Measurements from ENCODE around the gene HIRA.
"Not testable (repeated sequence)": the region's sequence is repeated elsewhere in the genome, so short reads cannot be mapped to it uniquely, and the experiment has no call there.

HIRA gene

GRCh38 chr22:19337137-19337536, 94.4 kb downstream of the HIRA start:
- Histone ChIP-seq H3K4me1 (peaks cover 2% of the 10 kb centered on the region; the same call in 1 of the 2 replicates), H3K9me3 (no peaks in the 10 kb centered on the region), H3K36me3 (replicated peaks) (peaks cover 45% of the 10 kb centered on the region), H3K27me3 (ENCODE audit: low read depth) (no peaks in the 10 kb centered on the region), H3K4me3 (no peak overlapping the region)
- in situ Hi-C loops (cut with MboI; ENCODE audit: low sequenced_read_pairs) = no loop called here
- no peak for DNase-seq (ENCODE audit: low spot score in 2 of 2)

GRCh38 chr22:19336133-19337075, 95.1 kb downstream of the HIRA start:
- H3K4me1 ChIP-seq = no peaks in the 10 kb centered on the region
- peaks cover 45% of the 10 kb centered on the region for H3K36me3 ChIP-seq (replicated peaks)
- no peak overlapping the region for H3K4me3 ChIP-seq
- in situ Hi-C loops (cut with MboI; ENCODE audit: low sequenced_read_pairs) = no loop called here
- no peaks in the 10 kb centered on the region for H3K27me3 ChIP-seq (ENCODE audit: low read depth)
- no peaks in the 10 kb centered on the region for H3K9me3 ChIP-seq
- DNase-seq (ENCODE audit: low spot score in 2 of 2) = no peak

DNA sequence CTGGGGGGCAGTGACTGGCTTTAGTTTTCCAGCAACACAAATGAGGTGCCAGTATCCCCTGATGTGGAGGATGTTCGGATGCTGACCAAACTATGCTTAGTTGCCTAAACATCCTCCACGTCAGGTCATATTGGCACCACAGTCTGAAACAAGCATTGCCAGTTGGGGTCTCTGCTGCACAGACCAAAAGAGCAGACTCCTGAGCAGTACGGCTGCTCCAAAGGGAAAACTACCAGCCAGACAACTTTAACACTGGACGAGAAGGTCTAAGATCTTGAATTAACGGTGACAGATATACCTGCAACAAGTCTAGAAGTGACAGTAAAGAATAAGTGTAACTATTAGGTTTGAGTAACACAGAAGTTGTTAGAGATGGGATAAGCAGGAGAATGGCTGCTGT, 99.6 kb downstream of the HIRA start:
- no peaks in the 10 kb centered on the region; the same call in 1 of the 2 replicates for H3K9me3 ChIP-seq
- H3K27me3 ChIP-seq (ENCODE audit: low read depth) = no peaks in the 10 kb centered on the region
- H3K36me3 ChIP-seq (replicated peaks) = peaks cover 45% of the 10 kb centered on the region

DNA sequence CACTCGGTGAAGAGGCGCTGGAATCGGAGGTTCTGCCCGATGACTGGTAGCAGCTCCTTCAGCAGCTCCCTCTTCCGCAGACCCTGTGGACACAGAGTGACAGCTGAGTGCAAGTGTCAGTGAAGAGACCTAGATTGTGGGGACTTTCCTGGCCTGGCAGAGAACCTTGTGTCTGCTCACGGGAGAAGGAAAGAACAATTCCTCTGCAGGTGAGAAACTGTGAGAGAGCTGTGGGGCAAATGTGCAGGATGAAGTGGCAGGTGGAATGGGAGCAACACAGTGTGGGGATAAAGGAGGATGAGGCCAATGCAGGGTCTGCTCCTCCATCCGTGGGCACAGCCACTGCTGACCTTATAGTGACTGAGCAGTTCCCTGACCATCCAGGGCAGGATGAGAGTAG, 100.1 kb downstream of the HIRA start:
- in situ Hi-C loops (cut with MboI; ENCODE audit: low sequenced_read_pairs) = no loop called here
- Histone ChIP-seq H3K9me3 (no peaks in the 10 kb centered on the region; the same call in 1 of the 2 replicates), H3K27me3 (ENCODE audit: low read depth) (no peaks in the 10 kb centered on the region), H3K4me1 (no peaks in the 10 kb centered on the region), H3K36me3 (replicated peaks) (peaks cover 40% of the 10 kb centered on the region), H3K4me3 (no peak overlapping the region)
- DNase-seq (ENCODE audit: low spot score in 2 of 2) = no peak

More for the DNA sequence above, 99.6 kb downstream of the HIRA start:
- in situ Hi-C loops (cut with MboI; ENCODE audit: low sequenced_read_pairs) = no loop called here
- no peaks in the 10 kb centered on the region for H3K4me1 ChIP-seq
- no peak overlapping the region for H3K4me3 ChIP-seq
- no peak for DNase-seq (ENCODE audit: low spot score in 2 of 2)

DNA sequence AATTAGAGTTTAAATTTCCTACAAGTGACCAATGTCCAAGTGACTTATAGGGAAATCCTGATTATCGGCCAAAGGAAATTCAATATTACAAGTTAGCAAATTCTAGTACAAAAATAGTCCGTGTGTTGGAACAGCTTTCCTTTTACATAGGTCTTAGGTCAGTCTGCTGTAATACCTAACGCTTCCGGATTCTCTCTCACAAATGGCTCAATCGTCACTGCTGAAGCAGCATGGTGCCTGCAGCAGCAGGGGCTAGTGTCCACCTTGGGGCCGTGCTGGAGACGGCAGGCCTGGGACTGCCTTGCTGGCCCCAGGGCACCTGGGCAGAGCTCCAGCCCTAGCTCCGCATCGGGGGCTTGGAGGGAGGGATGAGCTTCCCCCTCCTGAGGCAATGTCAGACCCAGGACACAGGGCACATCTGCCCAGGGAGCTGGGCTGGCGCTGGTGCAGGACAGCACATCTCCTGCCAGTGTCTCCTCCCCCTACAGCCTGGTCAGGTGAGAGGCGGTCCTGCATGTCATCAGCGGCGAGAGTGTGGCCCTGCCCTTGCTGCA, 100.6 kb downstream of the HIRA start:
- no peak for DNase-seq (ENCODE audit: low spot score in 2 of 2)
- no peaks in the 10 kb centered on the region for H3K27me3 ChIP-seq (ENCODE audit: low read depth)
- peaks cover 35% of the 10 kb centered on the region for H3K36me3 ChIP-seq (replicated peaks)
- H3K9me3 ChIP-seq = no peaks in the 10 kb centered on the region; the same call in 1 of the 2 replicates
- in situ Hi-C loops (cut with MboI; ENCODE audit: low sequenced_read_pairs) = no loop called here
- no peak overlapping the region for H3K4me3 ChIP-seq
- no peaks in the 10 kb centered on the region for H3K4me1 ChIP-seq

DNA sequence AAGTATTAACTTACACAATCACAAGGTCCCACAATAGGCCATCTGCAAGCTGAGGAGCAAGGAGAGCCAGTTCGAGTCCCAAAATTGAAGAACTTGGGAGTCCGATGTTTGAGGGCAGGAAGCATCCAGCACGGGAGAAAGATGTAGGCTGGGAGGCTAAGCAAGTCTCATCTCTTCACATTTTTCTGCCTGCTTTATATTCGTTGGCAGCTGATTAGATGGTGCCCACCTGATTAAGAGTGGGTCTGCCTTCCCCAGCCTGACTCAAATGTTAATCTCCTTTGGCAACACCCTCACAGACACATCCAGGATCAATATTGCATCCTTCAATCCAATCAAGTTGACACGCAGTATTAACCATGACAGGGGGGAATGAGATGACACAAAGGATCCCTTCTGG, 101.3 kb downstream of the HIRA start:
- DNase-seq (ENCODE audit: low spot score in 2 of 2); H3K4me1 ChIP-seq; in situ Hi-C loops (cut with MboI; ENCODE audit: low sequenced_read_pairs); H3K4me3 ChIP-seq; H3K9me3 ChIP-seq; H3K27me3 ChIP-seq (ENCODE audit: low read depth): not testable (repeated sequence)
- H3K36me3 ChIP-seq (replicated peaks) = peaks cover 30% of the 10 kb centered on the region

DNA sequence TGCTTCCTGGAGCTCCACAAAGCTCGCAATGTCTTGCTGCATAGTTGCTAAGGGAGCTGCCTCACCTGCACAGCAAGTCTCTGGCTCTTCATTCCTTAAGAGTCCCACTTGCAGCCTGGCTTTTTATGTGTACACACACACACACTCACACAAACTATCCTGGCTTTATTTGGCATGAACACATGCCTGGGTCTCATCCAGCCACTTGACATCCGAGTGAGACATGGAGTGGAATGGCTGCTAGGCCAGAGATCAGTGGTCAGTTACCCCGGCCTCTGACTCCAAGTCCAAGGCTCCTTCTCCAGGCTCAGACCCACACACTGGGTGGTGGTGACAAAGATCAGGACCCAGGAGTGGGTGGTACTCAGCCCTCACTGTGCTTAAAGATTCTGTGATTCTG, 102.1 kb downstream of the HIRA start:
- Histone ChIP-seq H3K27me3 (ENCODE audit: low read depth) (no peaks in the 10 kb centered on the region), H3K4me1 (no peaks in the 10 kb centered on the region), H3K4me3 (no peak overlapping the region), H3K36me3 (replicated peaks) (peaks cover 30% of the 10 kb centered on the region), H3K9me3 (no peaks in the 10 kb centered on the region; the same call in 1 of the 2 replicates)
- no peak for DNase-seq (ENCODE audit: low spot score in 2 of 2)
- in situ Hi-C loops (cut with MboI; ENCODE audit: low sequenced_read_pairs) = no loop called here

- in situ Hi-C loops (cut with MboI; ENCODE audit: low sequenced_read_pairs) = no loop called here
- Histone ChIP-seq H3K36me3 (replicated peaks) (peaks cover 12% of the 10 kb centered on the region), H3K9me3 (no peaks in the 10 kb centered on the region; the same call in 1 of the 2 replicates)
These were observed 106.1 kb downstream of the HIRA start for GRCh38 chr22:19325296-19325948.

GRCh38 chr22:19323420-19323819, 108.1 kb downstream of the HIRA start:
- in situ Hi-C loops (cut with MboI; ENCODE audit: low sequenced_read_pairs); DNase-seq (ENCODE audit: low spot score in 2 of 2); H3K36me3 ChIP-seq (replicated peaks); H3K9me3 ChIP-seq; H3K4me1 ChIP-seq; H3K27me3 ChIP-seq (ENCODE audit: low read depth); H3K4me3 ChIP-seq: not testable (repeated sequence)

More at GRCh38 chr22:19325296-19325948, 106.1 kb downstream of the HIRA start:
- no peak for DNase-seq (ENCODE audit: low spot score in 2 of 2)
- no peaks in the 10 kb centered on the region for H3K27me3 ChIP-seq (ENCODE audit: low read depth)
- no peaks in the 10 kb centered on the region for H3K4me1 ChIP-seq
- no peak overlapping the region for H3K4me3 ChIP-seq

DNA sequence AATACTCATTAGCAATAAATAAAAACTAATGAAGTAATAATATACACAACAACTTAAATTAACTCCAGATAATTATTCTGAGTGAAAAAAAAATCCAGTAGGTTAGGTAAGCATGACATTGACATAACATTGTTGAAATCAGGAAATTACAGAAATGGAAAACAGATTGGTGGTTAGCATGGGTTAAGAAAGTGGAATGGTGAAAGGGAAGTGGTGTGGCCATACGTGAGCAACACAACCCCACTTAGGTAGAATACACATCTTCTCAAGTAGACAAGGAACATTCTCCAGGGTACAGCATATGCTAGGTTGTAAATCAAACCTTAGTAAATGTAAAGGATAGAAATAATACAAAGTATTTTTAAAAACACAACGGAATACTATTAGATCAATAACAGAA, 109.8 kb downstream of the HIRA start:
- DNase-seq (ENCODE audit: low spot score in 2 of 2) = no peak
- in situ Hi-C loops (cut with MboI; ENCODE audit: low sequenced_read_pairs) = no loop called here

GRCh38 chr22:19320136-19320535, 111.4 kb downstream of the HIRA start:
- H3K36me3 ChIP-seq (replicated peaks); H3K4me1 ChIP-seq; H3K27me3 ChIP-seq (ENCODE audit: low read depth); H3K4me3 ChIP-seq; DNase-seq (ENCODE audit: low spot score in 2 of 2); in situ Hi-C loops (cut with MboI; ENCODE audit: low sequenced_read_pairs): not testable (repeated sequence)
- H3K9me3 ChIP-seq = peaks cover 22% of the 10 kb centered on the region

More for the DNA sequence above, 109.8 kb downstream of the HIRA start:
- Histone ChIP-seq H3K27me3 (ENCODE audit: low read depth) (no peaks in the 10 kb centered on the region), H3K4me3 (no peak overlapping the region), H3K36me3 (replicated peaks) (no peaks in the 10 kb centered on the region), H3K9me3 (peaks cover 19% of the 10 kb centered on the region), H3K4me1 (no peaks in the 10 kb centered on the region)

GRCh38 chr22:19319281-19319680, 112.3 kb downstream of the HIRA start:
- DNase-seq (ENCODE audit: low spot score in 2 of 2) = no peak
- in situ Hi-C loops (cut with MboI; ENCODE audit: low sequenced_read_pairs) = no loop called here

DNA sequence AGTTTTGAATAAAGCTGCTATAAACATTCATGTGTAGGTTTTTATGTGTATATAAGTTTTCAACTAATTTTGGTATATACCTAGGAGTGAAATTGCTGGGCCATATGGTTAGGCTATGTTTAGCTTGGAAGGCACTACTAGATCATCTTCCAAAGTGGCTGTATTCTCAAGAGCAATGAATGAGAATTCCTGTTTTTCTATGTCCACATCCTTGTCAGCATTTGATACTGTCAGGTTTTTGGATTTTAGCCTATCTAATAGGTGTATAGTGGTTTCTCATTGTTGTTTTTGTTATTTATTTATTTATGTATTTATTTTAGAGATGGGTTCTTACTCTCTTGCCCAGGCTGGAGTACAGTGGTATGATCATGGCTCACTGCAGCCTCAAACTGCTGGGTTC, 113.7 kb downstream of the HIRA start:
- Histone ChIP-seq H3K9me3 (peaks cover 22% of the 10 kb centered on the region), H3K4me1 (no peaks in the 10 kb centered on the region), H3K36me3 (replicated peaks) (no peaks in the 10 kb centered on the region), H3K27me3 (ENCODE audit: low read depth) (no peaks in the 10 kb centered on the region), H3K4me3 (no peak overlapping the region)
- DNase-seq (ENCODE audit: low spot score in 2 of 2) = no peak
- in situ Hi-C loops (cut with MboI; ENCODE audit: low sequenced_read_pairs) = no loop called here

More at GRCh38 chr22:19319281-19319680, 112.3 kb downstream of the HIRA start:
- Histone ChIP-seq H3K4me1 (no peaks in the 10 kb centered on the region), H3K27me3 (ENCODE audit: low read depth) (no peaks in the 10 kb centered on the region), H3K9me3 (peaks cover 22% of the 10 kb centered on the region), H3K4me3 (no peak overlapping the region), H3K36me3 (replicated peaks) (no peaks in the 10 kb centered on the region)

GRCh38 chr22:19307872-19308271, 123.7 kb downstream of the HIRA start:
- Histone ChIP-seq H3K36me3 (replicated peaks) (no peaks in the 10 kb centered on the region), H3K4me1 (no peaks in the 10 kb centered on the region), H3K9me3 (no peaks in the 10 kb centered on the region), H3K4me3 (no peak overlapping the region), H3K27me3 (ENCODE audit: low read depth) (no peaks in the 10 kb centered on the region)
- DNase-seq (ENCODE audit: low spot score in 2 of 2) = no peak
- in situ Hi-C loops (cut with MboI; ENCODE audit: low sequenced_read_pairs) = no loop called here
